Measurements from ENCODE around the gene MC1R.

Gene MC1R

GRCh38 chr16:89897204-89897603 lies 21.5 kb upstream of the MC1R start:
- DNase-seq, result no peak

DNA sequence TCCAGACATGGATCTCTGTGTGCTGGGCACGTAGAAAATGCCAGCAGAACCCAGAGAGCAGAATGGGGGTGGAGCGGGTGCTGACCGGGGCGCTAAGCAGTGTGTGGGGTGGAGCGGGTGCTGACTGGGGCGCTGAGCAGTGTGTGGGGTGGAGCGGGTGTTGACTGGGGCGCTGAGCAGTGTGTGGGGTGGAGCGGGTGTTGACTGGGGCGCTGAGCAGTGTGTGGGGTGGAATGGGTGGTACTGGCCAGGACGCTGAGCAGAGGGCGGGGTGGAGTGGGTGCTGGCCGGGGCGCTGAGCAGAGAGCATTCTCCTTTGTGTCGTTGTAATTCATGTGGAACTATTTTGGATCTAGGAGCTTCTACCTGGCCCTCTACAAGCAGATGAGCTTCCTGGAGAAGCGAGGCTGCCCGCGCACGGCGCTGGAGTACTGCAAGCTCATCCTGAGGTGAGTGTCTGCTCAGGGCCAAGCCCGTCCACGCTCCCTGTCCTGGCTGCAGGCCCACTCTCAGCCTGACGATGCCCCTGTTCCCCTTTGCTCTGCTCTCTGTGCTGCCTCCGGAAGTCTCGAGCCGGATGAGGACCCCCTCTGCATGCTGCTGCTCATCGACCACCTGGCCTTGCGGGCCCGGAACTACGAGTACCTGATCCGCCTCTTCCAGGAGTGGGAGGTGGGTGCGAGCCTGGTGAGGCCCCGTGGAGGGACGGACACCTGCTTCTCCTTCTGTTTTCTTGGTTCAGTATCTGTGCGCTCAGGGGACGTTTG lies 20.3 kb upstream of the MC1R start:
- no peak for DNase-seq

DNA sequence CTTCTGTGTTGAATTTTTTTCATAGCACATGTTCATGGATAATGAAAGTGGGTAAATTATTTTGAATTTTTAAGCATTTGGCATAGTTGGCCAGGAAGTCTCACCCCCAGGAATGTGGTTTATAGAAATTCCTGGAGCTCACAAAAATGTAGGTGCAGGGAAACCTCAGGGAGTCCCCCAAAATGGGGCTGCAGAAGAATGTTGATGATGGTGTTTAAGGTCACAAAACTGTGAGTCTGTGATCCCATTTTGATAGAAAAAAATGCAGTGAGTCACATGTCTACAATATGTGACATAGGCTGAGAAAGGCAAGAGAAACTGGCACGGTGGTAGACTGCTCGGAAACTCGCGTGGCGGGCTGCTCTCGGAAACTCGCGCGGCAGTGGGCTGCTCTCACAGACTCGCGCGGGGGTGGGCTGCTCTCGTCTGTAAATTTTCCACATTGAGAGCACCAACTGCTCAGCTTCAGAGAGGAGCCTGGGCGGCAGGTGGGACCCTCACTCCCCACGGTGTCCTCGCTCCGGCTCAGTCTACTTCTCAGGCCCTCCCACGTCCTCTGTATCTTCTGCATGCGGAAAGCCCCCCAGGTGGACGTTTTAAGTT lies 18.7 kb upstream of the MC1R start:
- DNase-seq, result no peak

GRCh38 chr16:89900885-89901284 lies 17.8 kb upstream of the MC1R start:
- no peak for DNase-seq

GRCh38 chr16:89902980-89903379 lies 15.7 kb upstream of the MC1R start:
- no peak for DNase-seq

DNA sequence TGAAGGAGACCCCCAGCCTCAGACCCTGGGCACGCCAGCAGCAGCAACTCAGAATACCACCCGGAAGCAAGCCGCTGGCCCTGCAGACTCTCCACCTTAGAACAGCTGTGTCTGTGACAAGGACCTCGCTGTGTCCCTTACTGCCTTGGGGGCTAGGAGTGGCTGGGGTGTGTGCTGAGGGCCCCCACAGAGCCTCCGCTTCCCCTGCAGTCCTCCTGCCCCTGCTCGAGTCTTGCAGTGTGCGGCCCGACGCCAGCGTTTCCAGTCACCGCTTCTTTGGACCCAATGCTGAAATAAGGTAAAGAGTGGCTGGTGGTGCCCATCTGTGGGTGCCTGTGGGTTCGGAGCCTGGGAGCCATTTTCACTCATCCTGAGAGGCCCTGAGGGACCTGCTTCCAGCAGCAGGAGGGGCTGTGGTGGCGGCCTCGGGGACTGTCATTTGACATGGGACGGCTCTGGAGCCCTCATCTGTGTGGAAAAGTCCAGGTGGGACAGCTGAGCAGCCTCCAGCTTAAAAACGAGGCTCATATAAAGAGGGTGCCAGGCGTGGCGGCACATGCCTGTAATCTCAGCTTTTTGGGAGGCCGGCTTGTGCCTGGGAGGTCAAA lies 14.7 kb upstream of the MC1R start:
- DNase-seq, result no peak

- no peak for DNase-seq
Measured at GRCh38 chr16:89904606-89905510, 13.8 kb upstream of the MC1R start.

GRCh38 chr16:89905511-89906139 lies 13.0 kb upstream of the MC1R start:
- no peak for DNase-seq

DNA sequence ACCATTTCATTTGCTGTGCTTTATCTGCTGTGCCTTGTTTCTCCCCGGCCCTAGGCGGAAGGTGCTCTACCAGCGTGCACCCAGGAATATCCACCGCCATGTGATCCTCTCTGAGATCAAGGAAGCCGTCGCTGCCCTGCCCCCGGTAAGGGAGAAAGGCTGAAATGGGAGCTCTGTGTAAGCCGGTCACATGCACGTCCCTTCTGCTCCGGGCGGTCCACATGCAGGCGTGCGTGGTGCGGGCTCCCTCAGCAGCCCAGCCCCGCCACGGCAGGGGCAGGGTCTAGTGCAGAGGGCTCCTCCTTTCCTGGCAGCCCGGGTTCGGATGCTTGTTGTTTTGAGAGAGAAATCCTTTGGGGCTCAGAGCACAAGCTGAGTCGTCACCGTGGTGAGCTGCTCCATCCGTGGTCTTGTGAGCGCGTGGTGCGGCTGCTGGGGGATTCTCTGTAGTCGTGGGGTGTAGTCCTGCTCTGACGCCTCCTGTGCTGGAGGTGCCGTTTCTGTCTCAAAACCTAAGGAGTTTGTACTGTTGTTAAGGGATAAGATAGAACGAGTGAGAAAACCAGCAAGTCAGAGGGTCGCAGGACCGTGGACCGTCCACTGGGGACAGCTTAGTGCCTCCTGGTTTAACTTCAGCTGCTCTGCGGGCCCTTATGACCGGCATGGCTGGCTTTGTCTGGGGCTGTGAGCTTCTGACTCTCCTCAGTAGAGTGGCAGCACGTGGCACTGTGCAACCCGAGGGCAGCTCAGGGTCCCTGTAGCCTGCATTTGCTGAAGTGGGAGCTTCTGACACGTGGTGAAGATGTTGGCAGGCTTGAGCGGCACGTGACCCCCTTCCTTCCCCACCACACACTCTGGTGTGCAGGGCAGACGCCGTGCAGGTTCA lies 12.3 kb upstream of the MC1R start:
- DNase-seq, result no peak

- DNase-seq, result no peak
Measured at GRCh38 chr16:89907055-89907814, 11.4 kb upstream of the MC1R start.

DNA sequence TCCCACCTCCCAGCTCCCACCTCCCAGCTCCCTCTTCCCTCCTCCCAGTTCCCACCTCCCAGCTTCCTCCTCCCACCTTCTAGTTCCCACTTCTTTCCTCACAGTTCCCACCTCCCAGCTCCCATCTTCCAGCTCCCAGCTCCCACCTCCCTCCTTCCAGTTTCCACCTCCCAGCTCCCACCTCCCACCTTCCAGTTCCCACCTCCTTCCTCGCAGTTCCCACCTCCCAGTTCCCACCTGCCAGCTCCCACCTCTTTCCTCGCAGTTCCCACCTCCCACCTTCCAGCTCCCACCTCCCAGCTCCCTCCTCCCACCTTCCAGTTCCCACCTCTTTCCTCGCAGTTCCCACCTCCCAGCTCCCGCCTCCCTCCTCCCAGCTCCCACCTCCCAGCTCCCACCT lies 10.4 kb upstream of the MC1R start:
- no peak for DNase-seq

- DNase-seq, result peak; percentile 47
Measured at GRCh38 chr16:89909777-89910716, 8.6 kb upstream of the MC1R start.

DNA sequence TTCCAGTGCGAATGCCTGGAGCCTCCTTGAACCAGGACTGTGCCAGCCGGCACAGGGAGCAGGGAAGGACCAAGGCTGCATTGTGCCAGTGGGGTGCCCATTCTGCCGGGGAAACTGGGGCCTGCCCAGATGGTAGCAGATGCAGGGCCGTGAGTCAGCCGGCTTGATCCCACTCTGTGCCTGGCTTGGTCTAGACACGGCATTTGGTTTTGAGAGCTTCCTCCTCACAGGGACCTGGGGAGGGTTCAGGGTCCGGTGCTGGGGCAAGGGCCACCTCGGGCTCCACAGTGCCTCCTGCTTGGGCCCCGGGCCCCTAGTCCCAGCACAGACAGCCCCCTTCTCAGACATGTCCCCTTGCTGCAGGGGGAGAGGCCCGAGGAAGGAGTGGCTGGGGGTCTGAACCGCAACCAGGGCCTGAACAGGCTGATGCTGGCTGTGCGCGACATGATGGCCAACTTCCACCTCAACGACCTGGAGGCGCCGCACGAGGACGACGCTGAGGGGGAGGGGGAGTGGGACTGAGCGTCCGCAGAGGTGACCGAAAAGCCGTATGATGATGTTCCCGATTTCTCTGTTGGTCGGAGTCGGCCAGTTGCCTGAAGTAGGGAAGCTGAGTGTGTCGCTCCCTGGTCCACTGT lies 7.8 kb upstream of the MC1R start:
- DNase-seq, result no peak

DNA sequence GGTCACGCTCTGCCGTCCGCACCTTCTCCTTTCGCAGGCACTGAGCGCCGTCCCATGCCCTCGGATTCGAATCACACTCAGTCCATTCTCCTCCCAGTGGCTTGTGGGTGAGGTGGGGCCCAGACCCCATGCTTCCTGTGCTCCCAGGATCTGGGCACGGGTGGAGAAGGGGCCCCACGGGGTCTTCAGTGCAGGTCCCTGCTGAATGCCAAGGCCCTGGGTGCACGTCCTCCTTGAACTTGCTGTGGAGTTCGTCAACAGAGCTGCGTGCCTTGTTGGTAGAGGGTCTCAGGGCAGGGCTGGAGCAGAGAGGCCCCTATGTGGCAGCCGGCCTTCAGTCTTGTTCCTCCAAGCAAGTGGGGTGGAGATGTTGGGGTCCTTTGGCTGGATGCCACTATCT lies 7.3 kb upstream of the MC1R start:
- no peak for DNase-seq

GRCh38 chr16:89912143-89912542 lies 6.5 kb upstream of the MC1R start:
- DNase-seq, result no peak

GRCh38 chr16:89912627-89913026 lies 6.0 kb upstream of the MC1R start:
- DNase-seq, result no peak

DNA sequence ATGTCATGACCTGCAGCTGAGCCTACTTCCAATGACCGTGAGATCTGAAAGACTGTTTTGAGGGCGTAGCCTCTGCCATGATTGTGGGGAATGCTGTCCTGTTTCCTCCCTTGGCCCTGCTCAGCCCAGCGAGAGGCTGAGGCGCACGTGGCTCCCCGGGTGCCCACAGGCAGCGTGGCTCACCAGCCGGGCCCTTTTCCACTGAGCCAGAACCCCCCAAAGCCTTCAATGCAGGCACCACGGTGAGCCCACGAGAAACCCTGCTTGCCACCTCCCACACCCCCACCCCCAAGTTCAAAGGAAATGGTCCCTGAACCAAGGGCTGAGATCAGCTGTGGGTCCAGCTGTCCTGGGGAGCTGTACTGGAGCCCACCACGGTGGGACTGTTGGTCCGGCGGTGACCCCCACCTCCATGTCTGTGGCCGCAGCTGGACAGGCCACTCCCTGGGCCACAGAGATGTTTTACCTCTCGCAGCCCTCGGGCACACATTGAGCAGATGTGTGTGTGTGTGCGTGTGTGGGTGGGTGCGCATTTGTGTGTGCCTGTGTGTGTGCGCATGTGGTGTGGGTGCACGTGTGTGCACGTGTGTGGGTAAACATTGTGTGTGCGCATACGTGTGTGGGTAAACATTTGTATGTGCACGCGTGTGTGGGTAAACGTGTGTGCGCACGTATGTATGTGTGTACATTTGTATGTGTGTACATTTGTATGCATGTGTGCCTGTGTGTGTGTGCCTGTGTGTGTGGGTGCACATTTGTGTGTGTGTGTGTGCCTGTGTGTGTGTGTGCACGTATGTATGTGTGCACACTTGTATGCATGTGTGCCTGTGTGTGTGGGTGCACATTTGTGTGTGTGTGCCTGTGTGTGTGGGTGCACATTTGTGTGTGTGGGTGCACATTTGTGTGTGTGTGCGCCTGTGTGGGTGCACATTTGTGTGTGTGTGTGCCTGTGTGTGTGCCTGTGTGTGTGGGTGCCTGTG lies 5.0 kb upstream of the MC1R start:
- no peak for DNase-seq
